ENCODE measurements around the gene SETDB1. TPM values are rescaled to one million over a fixed set of nuclear protein-coding genes. Genes with fewer than 3 reads are reported as not detected.

The SETDB1 gene
- total RNA-seq, 1 donor from 2014 or later: 52.0 TPM

GRCh38 chr1:151012684-151013471 lies 86.7 kb downstream of the SETDB1 start:
- ATAC-seq: no peak
- intact Hi-C loops (cut with DNase I): no loop called here
- no peak for DNase-seq (ENCODE audit: low spot score)

DNA sequence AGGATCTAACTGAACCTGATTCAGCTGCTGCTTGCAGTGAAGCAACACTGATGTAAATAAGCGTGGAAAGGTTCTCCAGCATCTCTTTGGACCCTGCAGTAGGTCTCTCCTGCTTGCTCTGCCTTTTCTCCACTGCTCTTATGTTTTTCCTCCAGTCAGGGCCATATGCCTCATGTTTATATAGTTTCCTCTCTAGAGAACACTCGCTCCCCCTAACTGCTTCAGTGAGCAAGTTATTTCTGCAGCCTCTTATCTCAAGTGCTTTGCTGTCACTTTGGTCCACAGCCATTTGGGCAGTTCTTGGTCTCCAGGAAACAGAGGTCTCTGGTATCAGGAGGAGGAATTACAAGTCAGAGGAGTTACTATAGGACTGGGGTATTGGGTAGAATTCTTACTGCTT lies 87.4 kb downstream of the SETDB1 start:
- ATAC-seq (no peak), DNase-seq (ENCODE audit: low spot score) (no peak)
- intact Hi-C loops (cut with DNase I): no loop called here

Other genes starting within 250 kb of the SETDB1 start
- 27.6 TPM for gene GOLPH3L, start 229.2 kb upstream of the SETDB1 start, total RNA-seq
- gene HORMAD1, start 205.5 kb upstream of the SETDB1 start, total RNA-seq: 3.8 TPM
- gene CTSS, start 160.6 kb upstream of the SETDB1 start, total RNA-seq: 80.9 TPM
- 101 TPM for gene CTSK, start 118.1 kb upstream of the SETDB1 start, total RNA-seq
- 68.1 TPM for gene ARNT, start 49.8 kb upstream of the SETDB1 start, total RNA-seq
- gene CTXND2, start 39.2 kb upstream of the SETDB1 start, total RNA-seq: not detected
- gene CERS2, start 48.5 kb downstream of the SETDB1 start, total RNA-seq: 215 TPM
- gene ANXA9, start 55.9 kb downstream of the SETDB1 start, total RNA-seq: 5.6 TPM
- gene MINDY1, start 80.5 kb downstream of the SETDB1 start, total RNA-seq: 50.5 TPM
- 22.6 TPM for gene PRUNE1, start 82.1 kb downstream of the SETDB1 start, total RNA-seq
- 0.22 TPM for gene BNIPL, start 110.2 kb downstream of the SETDB1 start, total RNA-seq
- 5.6 TPM for gene C1orf56, start 121.4 kb downstream of the SETDB1 start, total RNA-seq
- gene CDC42SE1, start 133.3 kb downstream of the SETDB1 start, total RNA-seq: 106 TPM
- gene MLLT11, start 134.0 kb downstream of the SETDB1 start, total RNA-seq: 2.5 TPM
- 31.7 TPM for gene GABPB2, start 144.4 kb downstream of the SETDB1 start, total RNA-seq
- gene SEMA6C, start 220.3 kb downstream of the SETDB1 start, total RNA-seq: 33.5 TPM
- 3.9 TPM for gene TNFAIP8L2, start 230.3 kb downstream of the SETDB1 start, total RNA-seq
- 10.6 TPM for gene LYSMD1, start 239.5 kb downstream of the SETDB1 start, total RNA-seq
- 25.9 TPM for gene SCNM1, start 239.8 kb downstream of the SETDB1 start, total RNA-seq
- gene TMOD4, start 249.6 kb downstream of the SETDB1 start, total RNA-seq: 0.76 TPM

Data from sciatic nerve (tissue), 2 donors.